Measurements from ENCODE around the gene PPP1R7. TPM values are rescaled to one million over a fixed set of nuclear protein-coding genes. Genes with fewer than 3 reads are reported as not detected.

PPP1R7 gene
- polyA plus RNA-seq, 1 experiment, result 99.0 TPM

GRCh38 chr2:241147336-241147735 lies 2.9 kb upstream of the PPP1R7 start:
- Histone ChIP-seq H3K27ac (ENCODE audit: low read depth, low read length) (no peak overlapping the region), H3K9me3 (ENCODE audit: control insufficient read depth, insufficient read depth, low read length) (no peaks in the 10 kb centered on the region; the same call in 1 of the 2 replicates), H3K4me3 (ENCODE audit: low read depth, low read length) (no peak overlapping the region), H3K27me3 (ENCODE audit: control insufficient read depth, insufficient read depth, low read length) (no peaks in the 10 kb centered on the region)
- DNase-seq (ENCODE audit: low read depth, low spot score), result no peak
- CTCF ChIA-PET, result no interaction called here
- POLR2A ChIA-PET, result no interaction called here
- no peak for TF ChIP-seq CTCF (IDR thresholded peaks at IDR 0.05; ENCODE audit: low read depth, low read length)

GRCh38 chr2:241148239-241148638 lies 2.0 kb upstream of the PPP1R7 start:
- Histone ChIP-seq H3K27me3 (ENCODE audit: control insufficient read depth, insufficient read depth, low read length) (no peaks in the 10 kb centered on the region), H3K27ac (ENCODE audit: low read depth, low read length) (no peak overlapping the region), H3K9me3 (ENCODE audit: control insufficient read depth, insufficient read depth, low read length) (no peaks in the 10 kb centered on the region; the same call in 1 of the 2 replicates), H3K4me3 (ENCODE audit: low read depth, low read length) (peak overlapping the region; percentile 91)
- no peak for DNase-seq (ENCODE audit: low read depth, low spot score)
- no peak for TF ChIP-seq CTCF (IDR thresholded peaks at IDR 0.05; ENCODE audit: low read depth, low read length)
- POLR2A ChIA-PET, result no interaction called here
- CTCF ChIA-PET, result no interaction called here

GRCh38 chr2:241148891-241149674 lies 1.2 kb upstream of the PPP1R7 start, which contains the start of gene PASK:
Gene PASK (minus strand): TSS chr2:241149472. CDS start chr2:241143032, 6,440 bp downstream.
- POLR2A ChIA-PET, result interaction anchor here (0.7 to 1.2 kb wide), 2 partner anchors 47 to 228 kb away, joined by 3 read pairs; partner anchors contain the start of gene MTERF4
- no peaks in the 10 kb centered on the region; the same call in 1 of the 2 replicates for H3K9me3 ChIP-seq (ENCODE audit: control insufficient read depth, insufficient read depth, low read length)
- peak; percentile 78 for DNase-seq (ENCODE audit: low read depth, low spot score)
- H3K27ac ChIP-seq (ENCODE audit: low read depth, low read length), result no peak within 1 kb of the TSS
- H3K27me3 ChIP-seq (ENCODE audit: control insufficient read depth, insufficient read depth, low read length), result no peaks in the 10 kb centered on the region
- H3K4me3 ChIP-seq (ENCODE audit: low read depth, low read length), result peak within 1 kb of the TSS; percentile 91
- CTCF ChIA-PET, result interaction anchor here (0.6 kb wide), 1 partner anchor 69 kb away, joined by 4 read pairs; no protein-coding TSS in a partner anchor
- no peak for TF ChIP-seq CTCF (IDR thresholded peaks at IDR 0.05; ENCODE audit: low read depth, low read length)

GRCh38 chr2:241149675-241149924 lies 667 bp upstream of the PPP1R7 start:
- no peak overlapping the region for H3K27ac ChIP-seq (ENCODE audit: low read depth, low read length)
- peak overlapping the region; percentile 91 for H3K4me3 ChIP-seq (ENCODE audit: low read depth, low read length)
- POLR2A ChIA-PET, result interaction anchor here (0.7 to 1.2 kb wide), 2 partner anchors 47 to 228 kb away, joined by 3 read pairs; partner anchors contain the start of gene MTERF4
- CTCF ChIA-PET, result no interaction called here
- no peak for TF ChIP-seq CTCF (IDR thresholded peaks at IDR 0.05; ENCODE audit: low read depth, low read length)
- no peaks in the 10 kb centered on the region; the same call in 1 of the 2 replicates for H3K9me3 ChIP-seq (ENCODE audit: control insufficient read depth, insufficient read depth, low read length)
- DNase-seq (ENCODE audit: low read depth, low spot score), result no peak
- H3K27me3 ChIP-seq (ENCODE audit: control insufficient read depth, insufficient read depth, low read length), result no peaks in the 10 kb centered on the region
